Vagina (tissue), 2 donors: ENCODE results near the gene DPYSL3.

Source experiments
- POLR2A ChIP-seq, 2 donors: fragments of 450-650 bp; IDR thresholded peaks; one replicate each; pipeline ENCODE4 v1.6.1; 2017; ENCODE audit warnings: antibody characterized with exemption in 2 of 2, mild to moderate bottlenecking in 2 of 2, moderate library complexity in 2 of 2
- POLR2AphosphoS5 ChIP-seq, 2 donors: sonication (generic); formaldehyde crosslinking; IDR thresholded peaks; one replicate each; pipeline ENCODE4 v1.9.0; 2017; ENCODE audit warnings: antibody characterized with exemption in 2 of 2, mild to moderate bottlenecking in 2 of 2, low read depth in 1 of 2; ENCODE audit not compliant: insufficient read depth in 1 of 2
- TF ChIP-seq, protein P1 (sequence below), 3 experiments: fragments of 450-650 bp in 2 of 3; fragments of 200-600 bp in 1 of 3; sonication (generic) in 1 of 3; IDR thresholded peaks; one replicate each; pipeline ENCODE4 v1.5.1; 2017 to 2019; ENCODE audit warnings: antibody characterized with exemption in 3 of 3, mild to moderate bottlenecking in 2 of 3, moderate library complexity in 2 of 3

DNA sequence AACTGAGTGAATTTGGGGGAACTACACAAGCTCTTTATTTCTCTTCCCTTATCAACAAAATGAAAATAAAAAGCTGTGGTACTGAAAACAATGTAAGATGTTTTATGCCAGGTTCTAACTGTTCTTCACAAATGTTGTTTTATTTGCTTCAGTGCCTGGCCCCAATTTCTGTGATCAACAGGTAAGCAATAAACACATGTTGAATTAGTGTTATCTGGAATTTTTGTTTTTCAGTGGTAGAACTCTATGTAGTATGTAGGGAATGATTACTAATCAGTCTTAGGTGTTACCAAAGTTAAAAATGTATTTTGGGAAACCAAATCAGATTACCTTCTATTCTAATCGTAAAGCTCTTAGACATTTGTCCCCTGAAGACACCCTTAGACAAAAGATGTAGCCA is 7.5 kb upstream of the DPYSL3 start:
- TF ChIP-seq, protein P1, sequence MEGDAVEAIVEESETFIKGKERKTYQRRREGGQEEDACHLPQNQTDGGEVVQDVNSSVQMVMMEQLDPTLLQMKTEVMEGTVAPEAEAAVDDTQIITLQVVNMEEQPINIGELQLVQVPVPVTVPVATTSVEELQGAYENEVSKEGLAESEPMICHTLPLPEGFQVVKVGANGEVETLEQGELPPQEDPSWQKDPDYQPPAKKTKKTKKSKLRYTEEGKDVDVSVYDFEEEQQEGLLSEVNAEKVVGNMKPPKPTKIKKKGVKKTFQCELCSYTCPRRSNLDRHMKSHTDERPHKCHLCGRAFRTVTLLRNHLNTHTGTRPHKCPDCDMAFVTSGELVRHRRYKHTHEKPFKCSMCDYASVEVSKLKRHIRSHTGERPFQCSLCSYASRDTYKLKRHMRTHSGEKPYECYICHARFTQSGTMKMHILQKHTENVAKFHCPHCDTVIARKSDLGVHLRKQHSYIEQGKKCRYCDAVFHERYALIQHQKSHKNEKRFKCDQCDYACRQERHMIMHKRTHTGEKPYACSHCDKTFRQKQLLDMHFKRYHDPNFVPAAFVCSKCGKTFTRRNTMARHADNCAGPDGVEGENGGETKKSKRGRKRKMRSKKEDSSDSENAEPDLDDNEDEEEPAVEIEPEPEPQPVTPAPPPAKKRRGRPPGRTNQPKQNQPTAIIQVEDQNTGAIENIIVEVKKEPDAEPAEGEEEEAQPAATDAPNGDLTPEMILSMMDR (IDR thresholded peaks at IDR 0.05), result no peak
- TF ChIP-seq POLR2AphosphoS5 (IDR thresholded peaks at IDR 0.05; ENCODE audit: insufficient read depth in 1 of 2, low read depth in 1 of 2) (no peak), POLR2A (IDR thresholded peaks at IDR 0.05) (no peak)
